HCEC 1CT (cell line): ENCODE results near the gene APBA2.
"Not testable (repeated sequence)": the region's sequence is repeated elsewhere in the genome, so short reads cannot be mapped to it uniquely, and the experiment has no call there.

Experiments used
- DNase-seq: peaks from one replicate; pipeline ENCODE4 v3.0.0-alpha.2; 2017

The APBA2 gene

GRCh38 chr15:28885630-28886430 is at the start of gene APBA2:
APBA2 (plus strand) TSS chr15:28885974; CDS start chr15:29053885, 167,911 bp downstream.
- DNase-seq: peak; percentile 24

DNA sequence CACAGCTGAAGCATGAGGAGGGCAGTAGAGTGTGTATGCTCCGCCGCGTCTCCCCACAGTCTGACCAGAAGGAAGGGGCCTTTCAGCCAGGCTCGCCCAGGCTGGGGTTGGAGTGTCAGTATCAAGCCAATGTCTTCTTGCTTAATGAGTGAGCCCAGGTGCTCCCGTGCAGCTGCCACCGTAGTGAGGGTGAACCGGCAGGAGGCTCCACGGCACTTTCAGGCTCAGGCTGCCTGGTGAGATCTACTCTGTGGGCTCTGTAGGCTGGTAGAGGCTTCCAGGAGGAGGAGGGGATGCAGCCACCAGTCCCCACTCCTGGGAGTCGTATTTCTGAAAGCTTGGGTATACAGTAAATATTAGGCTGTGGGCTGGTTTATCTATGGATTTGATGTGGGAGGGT is 45.5 kb upstream of the APBA2 start:
- DNase-seq: not testable (repeated sequence)

DNA sequence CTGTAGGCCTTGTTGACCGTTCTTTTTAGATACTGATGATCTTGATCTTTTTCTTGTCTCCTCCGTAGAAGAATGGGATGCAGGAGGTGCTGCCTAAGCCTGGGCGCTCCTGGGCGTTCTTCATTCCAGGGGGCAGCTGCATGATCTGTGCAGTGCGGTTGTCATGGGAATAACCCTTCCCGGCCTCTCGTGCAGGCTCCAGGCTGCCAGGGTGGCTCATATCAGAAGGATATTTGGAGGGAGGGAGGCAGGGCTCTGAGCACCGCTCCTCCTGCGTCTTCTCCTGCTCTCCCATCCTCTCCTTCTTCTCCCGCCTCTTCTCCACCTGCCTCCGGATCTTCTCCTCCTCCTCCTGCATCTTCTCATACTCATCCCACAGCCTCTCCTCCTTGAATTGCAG is 43.6 kb upstream of the APBA2 start:
- not testable (repeated sequence) for DNase-seq

DNA sequence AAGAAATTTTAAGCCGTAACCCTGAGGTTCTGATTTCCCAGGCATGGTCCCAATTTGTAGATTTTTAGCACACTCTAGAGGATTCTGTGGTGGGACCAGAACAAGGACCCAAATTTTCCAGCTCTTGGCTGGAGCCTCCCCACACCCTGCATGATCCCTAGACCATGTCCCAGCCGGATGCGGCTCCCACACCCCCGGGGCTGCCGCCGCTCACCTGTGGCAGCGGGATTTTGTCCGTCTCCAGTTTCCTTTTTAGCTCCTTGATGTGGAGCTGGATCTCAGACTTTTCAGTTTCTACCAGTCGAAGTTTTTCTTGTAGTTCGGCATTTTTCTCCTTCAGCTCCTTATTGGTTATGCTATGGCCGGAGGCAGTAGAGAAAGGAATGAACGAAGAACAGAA is 42.3 kb upstream of the APBA2 start:
- DNase-seq: not testable (repeated sequence)

- not testable (repeated sequence) for DNase-seq
These were observed 41.6 kb upstream of the APBA2 start for GRCh38 chr15:28844147-28844546.

DNA sequence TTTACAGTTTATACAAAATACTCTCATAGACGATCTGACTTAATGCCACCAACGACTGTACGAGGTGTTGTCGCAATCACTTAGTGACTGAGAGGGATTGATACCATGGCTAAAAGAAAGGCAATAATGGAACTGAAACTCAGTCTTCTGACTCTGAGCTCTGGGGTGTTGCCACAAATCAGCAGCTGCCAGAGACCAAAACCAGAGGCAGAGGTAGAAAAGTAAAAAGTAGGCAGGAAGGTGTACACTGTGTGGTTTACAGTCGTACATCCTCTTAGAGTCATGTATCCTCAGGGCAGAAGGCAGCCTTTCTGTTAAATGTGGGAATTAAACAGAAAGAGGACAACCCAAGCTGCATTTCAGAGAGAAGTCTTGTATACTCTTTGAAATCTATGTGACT is 38.5 kb upstream of the APBA2 start:
- DNase-seq: not testable (repeated sequence)

DNA sequence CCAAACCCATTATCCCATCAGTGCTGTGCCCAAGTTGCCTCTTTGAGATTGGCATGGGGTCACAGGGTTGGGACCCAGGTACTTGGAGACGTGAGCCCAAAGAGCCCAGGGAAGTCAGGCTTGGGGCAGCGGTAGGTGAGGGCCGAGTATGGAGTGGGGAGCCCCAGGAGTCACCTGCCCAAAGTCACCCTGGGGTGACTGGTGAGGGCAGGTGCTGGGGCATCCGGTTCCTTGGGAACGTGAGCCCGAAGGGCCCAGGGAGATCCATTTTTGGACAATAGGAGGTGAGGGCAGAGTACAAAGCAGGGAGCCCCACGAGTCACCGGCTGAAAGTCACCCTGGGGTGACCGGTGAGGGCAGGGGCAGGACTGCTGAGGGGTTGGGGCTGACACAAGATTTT is 37.8 kb upstream of the APBA2 start:
- not testable (repeated sequence) for DNase-seq

DNA sequence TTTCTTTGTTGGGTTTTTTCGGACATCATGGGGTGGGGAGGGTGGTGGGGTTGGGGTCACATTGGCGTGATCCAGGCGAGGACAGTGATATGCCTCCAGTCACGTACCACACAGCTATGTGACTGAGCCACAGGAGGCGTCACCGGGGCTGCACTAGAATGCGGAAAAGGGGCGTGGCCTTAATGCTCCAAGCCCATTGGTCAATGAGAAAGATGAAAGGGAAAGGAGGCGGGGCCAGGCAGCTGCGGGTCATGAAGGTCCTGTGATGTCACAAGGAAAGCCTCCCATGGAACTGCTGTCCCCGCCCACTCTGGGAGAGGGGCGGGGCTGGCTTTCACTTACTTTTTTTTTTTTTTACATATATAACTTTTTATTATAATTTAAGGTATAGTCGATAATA is 37.3 kb upstream of the APBA2 start, which contains the start of gene GOLGA6L7:
Gene GOLGA6L7, minus strand, starts transcription at position 124 of the 400 bp plus-strand sequence. Its CDS starts 95 bp downstream, at position 29.
- DNase-seq: not testable (repeated sequence)

DNA sequence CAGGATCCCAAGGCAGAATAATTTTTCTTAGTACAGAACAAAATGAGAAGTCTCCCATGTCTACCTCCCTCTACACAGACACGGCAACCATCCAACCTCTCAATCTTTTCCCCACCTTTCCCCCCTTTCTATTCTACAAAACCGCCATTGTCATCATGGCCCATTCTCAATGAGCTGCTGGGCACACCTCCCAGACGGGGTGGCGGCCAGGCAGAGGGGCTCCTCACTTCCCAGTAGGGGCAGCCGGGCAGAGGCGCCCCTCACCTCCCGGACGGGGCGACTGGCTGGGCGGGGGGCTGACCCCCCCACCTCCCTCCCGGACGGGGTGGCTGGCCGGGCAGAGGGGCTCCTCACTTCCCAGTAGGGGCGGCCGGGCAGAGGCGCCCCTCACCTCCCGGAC is 36.5 kb upstream of the APBA2 start:
- DNase-seq: not testable (repeated sequence)

GRCh38 chr15:28849766-28850165 is 36.0 kb upstream of the APBA2 start:
- DNase-seq: not testable (repeated sequence)

- not testable (repeated sequence) for DNase-seq
These were observed 32.1 kb upstream of the APBA2 start for GRCh38 chr15:28853654-28854053.

- DNase-seq: not testable (repeated sequence)
These were observed 31.2 kb upstream of the APBA2 start for GRCh38 chr15:28854578-28854977.

DNA sequence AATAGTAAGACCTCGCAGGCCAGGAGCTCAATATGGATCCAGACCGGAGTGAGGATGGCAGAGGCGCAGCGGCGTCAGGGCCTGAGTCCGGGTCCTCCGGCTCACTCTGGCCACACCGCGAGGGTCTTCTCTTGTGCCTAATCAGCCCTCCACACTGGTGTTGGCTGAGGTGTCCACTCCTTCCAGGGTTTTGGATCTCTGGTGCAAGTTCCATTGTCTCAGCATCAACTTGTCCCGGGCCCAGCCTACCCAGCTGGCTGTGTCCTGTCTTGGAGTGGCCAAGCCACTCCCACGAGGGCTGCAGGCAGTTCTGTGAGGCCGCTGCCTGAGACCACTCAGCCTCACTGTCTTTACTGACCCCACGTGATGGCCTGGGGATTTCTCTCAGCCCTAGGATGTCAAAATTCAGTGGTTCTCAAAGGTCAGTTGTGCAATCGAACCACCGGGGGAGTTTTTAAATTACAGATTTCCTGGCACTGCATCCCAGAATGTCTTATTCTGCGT is 24.7 kb upstream of the APBA2 start:
- no peak for DNase-seq

- DNase-seq: not testable (repeated sequence)
These were observed 24.0 kb upstream of the APBA2 start for GRCh38 chr15:28861589-28862293.

DNA sequence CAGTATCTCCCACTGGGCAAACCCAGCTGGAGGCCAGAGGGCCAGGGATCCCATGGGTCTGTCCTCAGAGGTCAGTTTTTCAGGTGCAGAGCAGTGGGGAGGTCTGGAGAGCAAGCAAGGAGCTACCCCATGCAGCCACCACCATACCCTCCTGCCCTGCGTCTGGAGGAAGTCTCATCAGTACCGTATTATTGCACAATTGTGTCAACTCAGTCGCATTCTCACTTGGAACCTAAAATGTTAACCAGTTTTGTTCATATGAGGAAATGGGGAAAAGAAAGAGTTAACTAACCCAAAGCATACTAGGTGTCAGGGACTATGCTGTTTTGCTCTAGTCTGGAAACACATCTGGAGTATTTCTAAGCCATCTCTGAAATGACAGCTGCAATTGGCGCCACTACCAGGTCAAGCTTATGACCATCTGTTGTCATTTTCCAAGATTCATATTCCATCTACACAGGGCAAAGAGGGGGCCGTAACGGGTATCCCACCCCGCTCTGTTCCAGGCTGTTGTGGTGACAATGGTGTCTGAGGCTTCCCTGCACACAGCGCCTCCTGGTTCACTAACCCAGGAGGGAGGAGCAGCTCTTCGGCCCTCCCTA is 16.9 kb upstream of the APBA2 start:
- DNase-seq: no peak

GRCh38 chr15:28871168-28871567 is 14.6 kb upstream of the APBA2 start:
- no peak for DNase-seq

DNA sequence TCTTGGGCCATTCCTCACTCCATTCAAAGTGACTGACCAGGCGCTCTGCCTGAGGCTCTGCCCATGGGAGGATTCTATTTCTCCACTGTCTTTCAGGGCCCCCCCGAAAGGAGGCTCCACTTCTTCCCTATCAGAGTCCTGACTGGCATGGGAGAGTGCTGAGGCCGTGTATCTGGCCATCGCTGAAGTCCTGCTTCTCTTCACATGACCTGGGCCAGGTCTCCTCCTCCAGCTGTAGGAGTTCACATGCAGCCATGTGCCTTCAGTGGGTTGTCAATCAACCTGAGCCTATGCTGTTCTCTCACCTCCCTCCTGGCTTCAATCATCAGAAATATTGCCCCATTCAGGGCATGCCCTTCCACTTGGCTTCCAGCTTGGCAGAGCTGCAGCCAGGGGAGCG is 12.8 kb upstream of the APBA2 start:
- no peak for DNase-seq

DNA sequence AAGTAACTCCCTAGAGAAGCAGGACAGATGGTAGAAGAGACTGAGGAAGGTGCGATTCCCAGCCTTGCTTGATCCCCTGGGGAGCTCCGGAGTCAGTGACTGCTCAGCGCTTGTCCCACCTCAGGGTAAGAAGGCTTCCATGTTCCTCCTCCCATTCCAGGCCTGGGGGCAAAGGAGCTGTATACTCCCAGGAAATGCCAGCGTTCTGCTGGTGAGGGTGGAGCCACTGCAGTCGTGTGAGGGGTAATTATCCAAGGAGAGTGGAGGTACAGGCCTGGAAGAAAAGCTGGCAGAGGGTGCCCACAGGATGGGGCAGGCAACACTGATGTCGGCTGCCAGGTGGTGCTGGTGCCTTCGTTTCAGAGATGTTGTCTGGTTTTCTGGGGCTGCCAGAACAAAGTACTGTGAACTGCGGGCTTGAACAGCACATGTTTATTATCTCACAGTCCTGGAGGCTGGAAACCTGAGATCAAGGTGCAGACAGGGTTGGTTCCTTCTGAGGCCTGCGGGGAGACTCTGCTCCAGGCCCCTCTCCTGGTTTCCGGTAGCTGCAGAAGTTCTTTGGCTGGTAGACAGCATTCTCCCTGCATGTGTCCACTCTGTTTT is 12.1 kb upstream of the APBA2 start:
- DNase-seq: no peak

GRCh38 chr15:28875461-28876000 is 10.2 kb upstream of the APBA2 start:
- no peak for DNase-seq

- DNase-seq: no peak
These were observed 9.5 kb upstream of the APBA2 start for GRCh38 chr15:28876131-28876844.

DNA sequence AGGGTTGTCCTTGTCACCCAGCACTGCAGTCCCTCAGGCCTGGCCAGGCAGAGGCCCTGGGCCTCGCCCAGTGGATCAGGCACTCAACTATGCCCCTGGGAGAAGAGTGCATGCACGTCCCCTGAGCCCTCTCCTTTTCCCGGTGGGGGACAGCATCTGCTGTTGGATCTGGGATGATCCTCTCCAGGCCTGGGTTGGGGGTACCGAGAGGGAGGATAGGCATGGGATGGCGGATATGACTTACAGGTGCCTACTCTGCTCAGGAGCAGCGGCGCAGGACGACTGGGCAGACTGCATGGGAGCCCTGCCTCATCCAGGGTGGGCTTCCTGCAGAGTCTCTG is 9.0 kb upstream of the APBA2 start:
- no peak for DNase-seq

DNA sequence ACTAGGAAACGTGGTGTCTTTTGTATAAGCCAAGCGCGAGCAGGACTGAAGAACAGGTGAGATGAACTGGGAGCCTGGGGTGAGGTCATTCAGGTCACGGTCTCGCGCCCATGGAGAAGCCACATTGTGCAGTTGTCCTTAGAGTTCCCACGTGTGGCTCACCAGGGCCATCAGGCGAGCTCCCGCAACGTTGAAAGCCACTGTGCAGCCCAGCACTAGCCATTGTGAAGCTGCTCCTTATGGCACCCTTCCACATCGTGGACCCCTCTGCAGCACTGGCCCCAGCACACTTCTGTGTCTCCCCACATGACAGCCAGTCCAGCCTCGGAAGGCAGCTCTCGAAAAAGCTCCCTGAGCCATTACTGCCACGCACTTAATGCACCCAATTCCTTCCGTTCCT is 7.6 kb upstream of the APBA2 start:
- DNase-seq: no peak
